Neuronal stem cell (in vitro differentiated cells): ENCODE data around the gene C20orf144.

Experiments used
- DNase-seq: peaks from one replicate; pipeline ENCODE4 v3.0.0-alpha.2; 2013; ENCODE audit warnings: low spot score
- H2AFZ ChIP-seq: one replicate; pipeline ENCODE4 v1.6.1; 2013; ENCODE audit warnings: mild to moderate bottlenecking, low read length, inconsistent platforms
- H2AK5ac ChIP-seq: 2 replicates; pipeline ENCODE4 v1.6.1; 2013; ENCODE audit warnings: low read depth, mild to moderate bottlenecking, inconsistent platforms, low read length, moderate library complexity, mixed read lengths
- H2BK120ac ChIP-seq: 2 replicates; pipeline ENCODE4 v1.6.1; 2013; ENCODE audit warnings: low read depth, mild to moderate bottlenecking, inconsistent platforms, low read length, moderate library complexity, mixed read lengths
- H2BK12ac ChIP-seq: one replicate; pipeline ENCODE4 v1.6.1; 2013; ENCODE audit warnings: low read length, inconsistent platforms
- H2BK15ac ChIP-seq: 2 replicates; pipeline ENCODE4 v1.6.1; 2013; ENCODE audit warnings: mild to moderate bottlenecking, low read length, inconsistent platforms, mixed read lengths
- H2BK5ac ChIP-seq: one replicate; pipeline ENCODE4 v1.6.1; 2013; ENCODE audit warnings: inconsistent platforms, mild to moderate bottlenecking, low read length, moderate library complexity
- H3K14ac ChIP-seq: one replicate; pipeline ENCODE4 v1.6.1; 2013; ENCODE audit warnings: low read length, inconsistent platforms
- H3K18ac ChIP-seq: 2 replicates; pipeline ENCODE4 v1.6.1; 2013; ENCODE audit warnings: low read length, inconsistent platforms
- H3K23ac ChIP-seq: 2 replicates; pipeline ENCODE4 v1.6.1; 2013; ENCODE audit warnings: low read depth, mild to moderate bottlenecking, mixed read lengths, low read length, inconsistent platforms; ENCODE audit not compliant: poor library complexity
- H3K27ac ChIP-seq: replicated peaks from 3 replicates; pipeline ENCODE4 v1.5.1; 2013; ENCODE audit warnings: low read length, inconsistent platforms
- H3K27me3 ChIP-seq, 3 experiments: 2 replicates each; pipeline ENCODE4 v1.6.1; 2013; ENCODE audit warnings: low read length in 3 of 3, mild to moderate bottlenecking in 2 of 3, inconsistent platforms in 1 of 3, low read depth in 1 of 3, mixed read lengths in 1 of 3, moderate library complexity in 1 of 3; ENCODE audit not compliant: control insufficient read depth in 3 of 3, insufficient read depth in 3 of 3
- H3K36me3 ChIP-seq, 2 donors: replicated peaks in 1 of 2; 2 replicates each; pipeline ENCODE4 v1.6.1; 2013; ENCODE audit warnings: low read length in 2 of 2; ENCODE audit not compliant: control insufficient read depth in 2 of 2, insufficient read depth in 2 of 2
- H3K4ac ChIP-seq: 2 replicates; pipeline ENCODE4 v1.6.1; 2013; ENCODE audit warnings: inconsistent platforms, mild to moderate bottlenecking, low read length, moderate library complexity
- H3K4me1 ChIP-seq, 2 donors: 1 replicate in 1 of 2; 2 replicates in 1 of 2; pipeline ENCODE4 v1.6.1; 2013; ENCODE audit warnings: low read length in 2 of 2, low read depth in 1 of 2; ENCODE audit not compliant: control insufficient read depth in 2 of 2, insufficient read depth in 1 of 2
- H3K4me2 ChIP-seq: one replicate; pipeline ENCODE4 v1.6.1; 2013; ENCODE audit warnings: mild to moderate bottlenecking, low read length, inconsistent platforms; ENCODE audit not compliant: insufficient read depth, poor library complexity, severe bottlenecking
- H3K4me3 ChIP-seq, 2 donors: 2 replicates each; pipeline ENCODE4 v1.5.1; 2013; ENCODE audit warnings: low read length in 2 of 2, mild to moderate bottlenecking in 2 of 2, inconsistent platforms in 1 of 2, moderate library complexity in 1 of 2
- H3K79me1 ChIP-seq: one replicate; pipeline ENCODE4 v1.6.1; 2013; ENCODE audit warnings: low read depth, mild to moderate bottlenecking, inconsistent platforms, low read length, moderate library complexity
- H3K9ac ChIP-seq: one replicate; pipeline ENCODE4 v1.6.1; 2013; ENCODE audit warnings: mild to moderate bottlenecking, low read depth, low read length, inconsistent platforms; ENCODE audit not compliant: poor library complexity
- H3K9me3 ChIP-seq, 2 donors: replicated peaks in 1 of 2; 2 replicates each; pipeline versions ENCODE3 to v1.6.1; 2013; ENCODE audit warnings: low read length in 2 of 2, mild to moderate bottlenecking in 2 of 2, inconsistent platforms in 1 of 2, low read depth in 1 of 2, mixed read lengths in 1 of 2, moderate library complexity in 1 of 2; ENCODE audit not compliant: control insufficient read depth in 2 of 2, insufficient read depth in 1 of 2
- H4K8ac ChIP-seq: one replicate; pipeline ENCODE4 v1.6.1; 2013; ENCODE audit warnings: low read depth, mild to moderate bottlenecking, inconsistent platforms, low read length, moderate library complexity
- H4K91ac ChIP-seq: one replicate; pipeline ENCODE4 v1.6.1; 2013; ENCODE audit warnings: low read length, low read depth, mild to moderate bottlenecking, inconsistent platforms; ENCODE audit not compliant: poor library complexity
- WGBS, 2 donors: extraction: QIAGEN DNeasy Blood & Tissue Kit; methylation state at CpG; one replicate each; pipeline ENCODE4 v1.1.7; 2013; ENCODE audit warnings: missing lambda C conversion rate in 2 of 2, mixed read lengths in 1 of 2; ENCODE audit not compliant: insufficient read length in 2 of 2, insufficient replicate concordance in 1 of 2; ENCODE audit errors: extremely low coverage in 2 of 2; 5-methylcytosine and 5-hydroxymethylcytosine counted together

Gene C20orf144

GRCh38 chr20:33668466-33669155, 6.5 kb downstream of the C20orf144 start:
- Histone ChIP-seq H2BK15ac (no peak overlapping the region), H3K4me2 (no peak overlapping the region), H2BK5ac (no peak overlapping the region), H3K18ac (no peak overlapping the region), H3K4me1 (peaks cover 18 to 19% of the 10 kb centered on the region in 2 donors), H2AK5ac (peak overlapping the region; percentile 27), H4K8ac (no peak overlapping the region), H3K9ac (no peak overlapping the region), H3K23ac (no peak overlapping the region), H3K4me3 (no peak overlapping the region), H2AFZ (no peak overlapping the region), H3K27ac (no peak overlapping the region), H3K79me1 (peaks cover 4% of the 10 kb centered on the region), H3K14ac (no peak overlapping the region), H3K36me3 (peaks cover 4 to 40% of the 10 kb centered on the region in 2 donors), H3K4ac (no peak overlapping the region), H2BK12ac (no peak overlapping the region), H3K9me3 (no peaks in the 10 kb centered on the region), H4K91ac (no peak overlapping the region), H2BK120ac (no peak overlapping the region), H3K27me3 (peaks cover 0 to 4% (median 0%) of the 10 kb centered on the region in 3 experiments)
- DNase-seq: no peak
- no CpG with 5 or more reads among the region's 13 CpGs for WGBS, 2 donors

DNA sequence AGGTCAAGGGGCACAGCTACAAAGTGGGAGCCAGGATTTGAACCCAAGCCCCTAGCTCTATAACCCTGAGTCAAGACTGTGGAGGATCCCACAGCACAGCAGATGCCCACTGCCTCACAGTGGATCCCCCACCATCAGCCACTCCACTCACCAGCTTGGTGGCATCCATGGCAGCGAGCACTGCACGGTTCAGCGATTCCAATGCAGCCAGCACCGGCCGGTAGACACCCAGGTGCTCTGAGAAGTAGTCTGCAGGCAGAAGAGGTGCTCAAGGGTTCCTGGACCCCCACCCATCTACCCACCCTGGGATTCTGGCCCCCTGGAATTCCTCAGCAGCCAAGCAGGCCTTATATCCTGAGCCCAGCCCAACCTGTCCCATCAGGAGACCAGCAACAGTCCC, 7.1 kb downstream of the C20orf144 start:
- Histone ChIP-seq H3K18ac (no peak overlapping the region), H2AFZ (no peak overlapping the region), H2BK15ac (no peak overlapping the region), H4K8ac (no peak overlapping the region), H3K4ac (no peak overlapping the region), H2AK5ac (no peak overlapping the region), H3K27me3 (peaks cover 0 to 4% (median 0%) of the 10 kb centered on the region in 3 experiments), H3K9ac (no peak overlapping the region), H3K14ac (no peak overlapping the region), H4K91ac (no peak overlapping the region), H3K79me1 (peaks cover 4% of the 10 kb centered on the region), H3K36me3 (peaks cover 4 to 40% of the 10 kb centered on the region in 2 donors), H3K9me3 (no peaks in the 10 kb centered on the region), H2BK5ac (no peak overlapping the region), H3K4me3 (no peak overlapping the region), H3K23ac (no peak overlapping the region), H3K27ac (no peak overlapping the region), H3K4me1 (peaks cover 15 to 18% of the 10 kb centered on the region in 2 donors), H2BK120ac (no peak overlapping the region), H2BK12ac (no peak overlapping the region), H3K4me2 (no peak overlapping the region)
- WGBS, 2 donors: no CpG with 5 or more reads among the region's 5 CpGs
- no peak for DNase-seq

GRCh38 chr20:33669873-33670640, 7.9 kb downstream of the C20orf144 start:
- Histone ChIP-seq H2BK5ac (no peak overlapping the region), H3K27me3 (peaks cover 0 to 4% (median 0%) of the 10 kb centered on the region in 3 experiments), H3K4me1 (peaks cover 20% of the 10 kb centered on the region in 2 donors), H3K4me2 (no peak overlapping the region), H4K91ac (no peak overlapping the region), H3K9me3 (no peaks in the 10 kb centered on the region), H4K8ac (no peak overlapping the region), H3K36me3 (peaks cover 4 to 40% of the 10 kb centered on the region in 2 donors), H3K23ac (peak overlapping the region; percentile 37), H3K27ac (no peak overlapping the region), H2BK15ac (no peak overlapping the region), H3K79me1 (peaks cover 4% of the 10 kb centered on the region), H2BK120ac (no peak overlapping the region), H2BK12ac (no peak overlapping the region), H3K18ac (no peak overlapping the region), H3K14ac (no peak overlapping the region), H2AK5ac (no peak overlapping the region), H3K4me3 (no peak overlapping the region), H3K9ac (no peak overlapping the region), H3K4ac (no peak overlapping the region), H2AFZ (no peak overlapping the region)
- WGBS, 2 donors: no CpG with 5 or more reads among the region's 13 CpGs
- DNase-seq: no peak
